ENCODE data around the gene COL12A1.

- TF ChIP-seq CTCF (IDR thresholded peaks at IDR 0.05): no peak
- TF ChIP-seq POLR2A (IDR thresholded peaks at IDR 0.05): no peak
These were observed 70.0 kb downstream of the COL12A1 start for GRCh38 chr6:75135876-75136275.

All from right lobe of liver (tissue), 4 donors.